Measurements from ENCODE around the gene RXRA.

The RXRA gene

GRCh38 chr9:134384811-134385479 is 58.7 kb downstream of the RXRA start:
- peak overlapping the region in 1 of 2 experiments; percentile 56 for H3K4me3 ChIP-seq (ENCODE audit: low read depth in 1 of 2, low read length in 1 of 2)
- TF ChIP-seq CTCF (IDR thresholded peaks at IDR 0.05) = no peak
- peaks cover 84 to 91% of the 10 kb centered on the region in 2 experiments for H3K4me1 ChIP-seq (ENCODE audit: control insufficient read depth in 1 of 2, insufficient read depth in 1 of 2, low read depth in 1 of 2, low read length in 1 of 2)
- no peaks in the 10 kb centered on the region for H3K36me3 ChIP-seq
- no peaks in the 10 kb centered on the region for H3K27me3 ChIP-seq
- H3K9me3 ChIP-seq = no peaks in the 10 kb centered on the region
- peak overlapping the region; percentile 94 for H3K27ac ChIP-seq

DNA sequence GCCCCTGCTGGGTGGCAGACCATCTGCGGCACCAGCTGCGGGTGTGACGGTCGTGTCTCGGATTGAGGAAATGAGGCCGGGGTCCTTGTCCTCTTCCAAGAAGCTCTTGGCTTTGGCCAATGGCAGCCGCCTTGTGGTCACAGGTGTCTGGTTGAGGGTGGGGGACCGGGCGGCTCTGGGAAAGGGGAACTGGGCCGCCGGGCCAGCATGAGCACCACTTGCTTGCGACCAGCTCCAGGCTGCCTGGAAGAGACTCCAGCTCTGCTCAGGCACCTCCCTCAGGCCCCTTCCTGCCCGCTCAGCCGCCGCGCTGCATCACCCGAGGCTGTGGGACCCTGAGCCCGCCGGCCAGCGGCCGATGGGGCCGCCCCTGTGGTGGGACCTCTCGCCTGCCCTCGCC is 59.7 kb downstream of the RXRA start:
- no peak for TF ChIP-seq CTCF (IDR thresholded peaks at IDR 0.05)
- Histone ChIP-seq H3K9me3 (no peaks in the 10 kb centered on the region), H3K27me3 (no peaks in the 10 kb centered on the region), H3K27ac (peak overlapping the region; percentile 94), H3K36me3 (peaks cover 1% of the 10 kb centered on the region), H3K4me3 (ENCODE audit: low read depth in 1 of 2, low read length in 1 of 2) (peak overlapping the region; percentile 52 to 56), H3K4me1 (ENCODE audit: control insufficient read depth in 1 of 2, insufficient read depth in 1 of 2, low read depth in 1 of 2, low read length in 1 of 2) (peaks cover 84 to 91% of the 10 kb centered on the region in 2 experiments)

GRCh38 chr9:134386951-134387831 is 60.9 kb downstream of the RXRA start:
- peak overlapping the region; percentile 94 for H3K27ac ChIP-seq
- H3K36me3 ChIP-seq = peaks cover 12% of the 10 kb centered on the region
- no peak for TF ChIP-seq CTCF (IDR thresholded peaks at IDR 0.05)
- no peaks in the 10 kb centered on the region for H3K27me3 ChIP-seq
- H3K9me3 ChIP-seq = no peaks in the 10 kb centered on the region
- peaks cover 83 to 91% of the 10 kb centered on the region in 2 experiments for H3K4me1 ChIP-seq (ENCODE audit: control insufficient read depth in 1 of 2, insufficient read depth in 1 of 2, low read depth in 1 of 2, low read length in 1 of 2)
- H3K4me3 ChIP-seq (ENCODE audit: low read depth in 1 of 2, low read length in 1 of 2) = no peak overlapping the region

DNA sequence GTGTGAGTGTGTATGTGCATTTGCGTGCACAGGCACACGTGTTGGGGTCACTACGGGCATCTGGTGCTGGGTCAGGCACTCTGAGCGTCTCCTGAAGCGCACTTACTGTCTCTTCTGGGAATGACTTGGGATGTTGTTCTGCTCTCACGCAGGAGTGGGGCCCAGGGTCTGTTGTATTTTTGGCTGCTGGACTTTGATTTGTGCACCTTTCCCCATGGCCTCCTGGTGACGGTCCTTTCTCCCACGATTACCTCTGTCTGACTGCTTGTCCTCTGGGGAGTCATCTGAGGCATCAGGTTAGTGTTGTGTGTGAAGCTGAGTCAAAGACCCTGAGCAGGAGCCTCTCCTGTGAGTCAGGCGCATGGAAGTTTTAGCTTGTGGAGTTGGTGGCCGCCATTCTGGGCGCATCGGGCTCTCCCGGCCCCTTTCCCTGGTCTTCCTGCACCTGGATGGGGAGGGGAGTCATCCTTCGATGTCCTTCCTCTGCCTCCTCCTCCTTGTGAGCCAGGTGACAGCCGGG is 62.1 kb downstream of the RXRA start:
- no peak for TF ChIP-seq CTCF (IDR thresholded peaks at IDR 0.05)
- H3K36me3 ChIP-seq = peaks cover 12% of the 10 kb centered on the region
- H3K27ac ChIP-seq = peak overlapping the region; percentile 5
- H3K4me3 ChIP-seq (ENCODE audit: low read depth in 1 of 2, low read length in 1 of 2) = no peak overlapping the region
- H3K9me3 ChIP-seq = no peaks in the 10 kb centered on the region
- H3K27me3 ChIP-seq = no peaks in the 10 kb centered on the region
- H3K4me1 ChIP-seq (ENCODE audit: control insufficient read depth in 1 of 2, insufficient read depth in 1 of 2, low read depth in 1 of 2, low read length in 1 of 2) = peaks cover 83 to 91% of the 10 kb centered on the region in 2 experiments

DNA sequence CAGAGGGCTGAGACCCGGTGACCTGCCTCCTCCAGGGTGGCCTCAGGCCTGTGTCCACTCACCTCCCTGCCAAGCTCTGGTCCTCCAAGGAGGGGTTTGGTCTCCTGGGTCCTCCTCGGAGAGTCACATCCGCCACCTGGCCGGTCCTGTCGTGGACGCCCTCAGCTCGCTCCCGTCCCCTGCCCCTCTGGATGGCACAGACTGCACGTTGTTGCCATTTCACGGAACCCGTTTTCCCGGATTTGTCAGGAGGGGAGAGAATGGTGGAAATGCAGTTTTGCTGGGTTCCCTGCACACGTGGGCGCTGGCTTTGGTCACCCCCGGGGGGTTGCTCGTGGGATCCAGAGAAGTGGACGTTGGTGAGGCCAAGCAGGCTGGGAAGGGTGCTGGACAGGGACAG is 62.7 kb downstream of the RXRA start:
- Histone ChIP-seq H3K36me3 (peaks cover 12% of the 10 kb centered on the region), H3K4me1 (ENCODE audit: control insufficient read depth in 1 of 2, insufficient read depth in 1 of 2, low read depth in 1 of 2, low read length in 1 of 2) (peaks cover 83 to 91% of the 10 kb centered on the region in 2 experiments), H3K27ac (peak overlapping the region; percentile 8), H3K27me3 (no peaks in the 10 kb centered on the region), H3K4me3 (ENCODE audit: low read depth in 1 of 2, low read length in 1 of 2) (no peak overlapping the region), H3K9me3 (no peaks in the 10 kb centered on the region)
- no peak for TF ChIP-seq CTCF (IDR thresholded peaks at IDR 0.05)
